Glomerular visceral epithelial cell (primary cell): ENCODE data around the gene PKNOX2.

ENCODE experiments used
- DNase-seq: peaks from one replicate; pipeline ENCODE4 v3.0.0-alpha.2; 2016; ENCODE audit errors: extremely low spot score

PKNOX2 gene

GRCh38 chr11:125481531-125481930, 317.0 kb downstream of the PKNOX2 start:
- DNase-seq = no peak
